DMS114 treated with DMSO at 0.1 percent for 48 hours (cell line): ENCODE data around the gene AXL.

Source experiments
- DNase-seq: peaks from one replicate; lab custom pipeline; 2025; ENCODE audit not compliant: unreplicated experiment; lab: John Stamatoyannopoulos, UW

AXL gene

DNA sequence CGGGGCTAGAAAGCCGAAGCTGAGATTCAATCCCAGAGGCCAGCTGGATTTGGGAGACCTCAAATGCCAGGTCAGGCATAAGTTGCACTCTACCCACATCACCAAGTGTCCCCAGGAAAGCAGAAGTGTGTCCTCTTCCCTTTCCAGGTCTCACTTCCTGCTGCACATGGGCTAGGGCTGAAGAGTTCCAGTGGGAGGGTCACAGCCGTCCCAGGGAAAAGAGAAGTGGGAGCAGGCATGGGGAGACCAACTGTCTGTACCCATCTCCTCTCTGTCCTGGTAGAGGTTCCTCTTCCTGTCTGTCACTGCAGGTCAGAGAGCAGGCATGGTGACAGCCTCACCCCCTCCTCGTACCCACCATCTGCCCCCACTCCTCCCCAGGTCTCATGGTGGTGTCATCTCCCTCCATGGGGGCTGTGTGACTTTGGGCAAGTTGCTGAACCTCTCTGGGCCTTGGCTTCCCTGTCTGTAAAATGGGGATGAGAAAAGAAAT, 14.8 kb downstream of the AXL start:
- no peak for DNase-seq

- DNase-seq = no peak
These were observed 15.6 kb downstream of the AXL start for GRCh38 chr19:41234512-41235168.

GRCh38 chr19:41235480-41235879, 16.5 kb downstream of the AXL start:
- no peak for DNase-seq

- no peak for DNase-seq
These were observed 19.2 kb downstream of the AXL start for GRCh38 chr19:41238244-41238643.

DNA sequence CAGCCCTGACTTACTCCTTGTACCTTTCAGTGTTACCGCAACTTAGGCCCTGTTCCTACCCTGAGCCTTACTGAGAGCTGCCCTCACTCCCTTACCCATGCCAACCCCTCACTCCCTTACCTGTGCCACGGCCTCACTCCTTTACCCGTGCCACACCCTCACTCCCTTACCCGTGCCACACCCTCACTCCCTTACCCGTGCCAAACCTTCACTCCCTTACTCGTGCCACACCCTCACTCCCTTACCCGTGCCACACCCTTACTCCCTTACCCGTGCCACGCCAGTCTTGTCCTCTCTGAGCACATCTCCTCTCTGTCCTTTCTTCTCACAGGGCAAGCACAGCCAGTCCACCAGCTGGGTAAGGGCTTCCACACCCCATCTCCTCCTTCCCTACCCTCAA, 20.3 kb downstream of the AXL start:
- no peak for DNase-seq

- no peak for DNase-seq
These were observed 21.0 kb downstream of the AXL start for GRCh38 chr19:41239961-41240574.

DNA sequence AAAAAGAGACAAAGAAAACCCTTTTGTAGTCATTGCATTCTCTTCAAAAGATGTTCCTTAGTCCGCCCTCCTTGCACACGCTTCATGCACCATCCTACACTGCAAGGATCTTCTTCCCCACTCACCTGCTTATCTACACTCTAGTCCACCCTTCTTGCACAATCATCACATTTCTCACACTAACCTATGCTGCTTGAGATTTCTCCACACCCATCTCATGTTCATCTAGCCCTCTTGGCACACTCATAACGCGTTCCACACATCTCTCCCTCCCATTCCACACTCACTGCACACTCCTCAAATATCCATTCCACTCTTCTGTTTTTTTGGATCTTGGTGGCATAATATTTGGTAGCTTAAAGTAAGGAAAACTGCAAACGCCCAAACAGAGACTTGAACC, 22.8 kb downstream of the AXL start:
- no peak for DNase-seq

DNA sequence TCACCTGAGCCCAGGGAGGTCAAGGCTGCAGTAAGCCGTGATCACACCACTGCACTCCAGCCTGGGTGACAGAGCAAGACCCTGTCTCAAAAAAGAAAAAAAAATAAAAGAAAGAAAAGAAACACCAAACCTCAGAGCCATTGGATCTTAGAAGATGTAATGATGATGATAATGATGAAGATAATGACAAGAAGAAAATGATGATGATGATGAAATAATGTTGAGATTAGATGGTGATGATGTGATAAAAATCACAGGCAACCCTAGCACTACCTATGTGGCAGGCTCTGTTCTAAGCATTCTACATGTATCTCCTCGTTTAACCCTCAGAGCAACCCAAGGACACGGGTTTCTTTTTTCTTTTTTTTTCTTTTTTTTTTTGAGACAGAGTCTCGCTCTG, 25.1 kb downstream of the AXL start:
- no peak for DNase-seq

DNA sequence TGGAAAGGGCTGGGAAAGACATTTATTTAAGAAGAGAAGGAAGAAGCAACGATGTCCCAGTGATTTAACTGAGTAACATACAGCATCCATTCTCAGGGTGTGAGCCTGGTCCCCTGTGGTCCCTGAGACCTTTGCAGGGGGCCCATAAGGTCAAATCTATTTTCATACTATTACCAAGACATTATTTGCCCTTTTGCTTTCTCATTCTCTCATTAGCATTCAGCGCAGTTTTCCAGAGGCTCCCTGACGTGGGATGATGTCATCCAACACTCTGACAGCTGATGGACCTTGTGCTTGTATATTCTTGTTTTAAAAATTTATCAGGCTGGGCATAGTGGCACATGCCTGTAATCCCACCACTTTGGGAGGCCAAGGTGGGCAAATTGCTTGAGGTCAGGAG, 26.8 kb downstream of the AXL start:
- no peak for DNase-seq

GRCh38 chr19:41248895-41249294, 29.9 kb downstream of the AXL start:
- no peak for DNase-seq

DNA sequence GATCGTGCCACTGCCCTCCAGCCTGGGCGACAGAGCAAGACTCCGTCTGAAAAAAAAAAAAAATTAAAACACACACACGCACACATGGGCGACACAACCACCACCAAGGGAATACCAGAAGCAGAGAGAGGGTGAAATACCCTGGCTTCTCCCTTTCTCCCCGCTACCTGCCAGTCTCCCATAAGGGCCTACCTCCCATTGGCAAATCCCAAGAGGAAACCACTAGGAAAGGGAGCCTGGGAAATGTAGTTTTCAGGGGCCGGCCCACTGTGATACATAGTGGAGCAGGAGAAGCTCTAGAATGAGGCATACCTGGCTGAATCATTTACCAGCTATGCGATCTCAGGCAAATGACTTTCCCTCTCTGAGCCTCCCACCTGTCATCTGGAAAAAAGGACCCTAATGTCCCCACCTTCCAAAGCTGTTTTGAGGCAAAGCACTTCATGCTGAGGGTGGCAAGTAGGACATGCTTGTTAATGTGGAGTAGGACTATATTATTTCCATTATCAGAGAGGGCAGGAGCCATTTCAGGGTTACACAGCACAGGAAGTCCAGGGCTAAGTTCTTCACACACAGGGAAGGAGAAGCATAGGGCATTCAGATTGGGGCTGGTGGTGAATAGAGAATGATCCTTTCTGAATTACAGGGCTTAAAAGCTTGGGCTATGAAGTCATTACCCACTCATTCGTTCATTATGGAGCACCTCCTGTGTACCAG, 30.8 kb downstream of the AXL start:
- DNase-seq = no peak

DNA sequence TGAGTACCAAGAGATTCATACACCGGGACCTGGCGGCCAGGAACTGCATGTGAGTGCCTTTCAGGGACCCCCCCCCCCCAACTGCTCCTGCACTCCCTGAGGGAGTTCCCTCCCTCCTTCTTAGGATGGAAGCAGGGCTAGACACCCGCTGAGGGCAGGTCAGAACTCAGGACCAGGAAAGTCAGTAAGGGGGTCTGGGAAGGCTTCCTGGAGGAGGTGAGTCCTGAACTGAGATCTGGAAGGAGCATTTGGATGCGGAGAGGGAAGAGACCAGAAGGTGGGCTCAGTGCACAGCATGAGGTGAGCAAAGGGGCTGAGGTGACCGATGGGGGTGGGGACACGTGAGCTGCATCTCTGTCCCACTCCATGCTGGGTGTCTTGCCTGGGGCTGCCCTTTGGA, 34.6 kb downstream of the AXL start:
- no peak for DNase-seq

- no peak for DNase-seq
These were observed 36.1 kb downstream of the AXL start for GRCh38 chr19:41255171-41255570.

- no peak for DNase-seq
These were observed 42.6 kb downstream of the AXL start for GRCh38 chr19:41261474-41262190.

GRCh38 chr19:41263042-41263849, 44.2 kb downstream of the AXL start:
- no peak for DNase-seq

DNA sequence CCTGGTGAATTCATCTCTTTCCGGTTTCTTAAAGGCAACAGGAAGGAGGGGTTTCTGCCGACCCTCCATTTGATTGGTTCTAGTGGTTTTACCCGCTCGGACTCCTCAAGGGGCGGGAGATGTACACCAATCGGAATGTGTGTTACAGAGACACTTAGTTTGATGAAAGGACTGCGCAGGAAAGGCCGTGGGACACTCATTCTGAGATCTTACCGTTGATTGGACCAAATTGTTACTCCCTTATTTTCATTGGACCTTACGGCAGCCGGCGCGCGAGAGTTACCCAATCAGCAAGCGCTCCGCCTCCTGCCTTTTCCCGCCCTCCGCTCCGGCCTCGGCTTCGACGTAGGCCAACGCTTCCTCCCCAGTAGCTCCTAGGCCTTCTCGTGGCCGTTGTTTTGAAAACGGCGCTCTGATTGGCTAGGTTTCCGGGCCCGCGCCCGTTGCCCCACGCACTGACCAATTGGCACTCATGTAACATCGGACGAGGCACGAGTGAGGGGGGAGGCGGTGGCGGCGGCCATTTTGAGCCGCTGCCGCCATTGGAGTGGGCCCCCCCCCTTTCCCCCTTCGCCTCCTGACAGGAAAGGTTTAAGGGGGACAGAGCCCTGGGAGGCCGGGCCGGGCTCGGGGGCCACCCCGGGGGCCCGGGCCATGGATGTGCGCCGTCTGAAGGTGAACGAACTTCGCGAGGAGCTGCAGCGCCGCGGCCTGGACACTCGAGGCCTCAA, 45.0 kb downstream of the AXL start, which contains the start of gene HNRNPUL1:
TSS of gene HNRNPUL1 (plus strand) at position 523 of the 731 bp plus-strand sequence. CDS start at position 655, 132 bp downstream.
- DNase-seq = peak; percentile 100

DNA sequence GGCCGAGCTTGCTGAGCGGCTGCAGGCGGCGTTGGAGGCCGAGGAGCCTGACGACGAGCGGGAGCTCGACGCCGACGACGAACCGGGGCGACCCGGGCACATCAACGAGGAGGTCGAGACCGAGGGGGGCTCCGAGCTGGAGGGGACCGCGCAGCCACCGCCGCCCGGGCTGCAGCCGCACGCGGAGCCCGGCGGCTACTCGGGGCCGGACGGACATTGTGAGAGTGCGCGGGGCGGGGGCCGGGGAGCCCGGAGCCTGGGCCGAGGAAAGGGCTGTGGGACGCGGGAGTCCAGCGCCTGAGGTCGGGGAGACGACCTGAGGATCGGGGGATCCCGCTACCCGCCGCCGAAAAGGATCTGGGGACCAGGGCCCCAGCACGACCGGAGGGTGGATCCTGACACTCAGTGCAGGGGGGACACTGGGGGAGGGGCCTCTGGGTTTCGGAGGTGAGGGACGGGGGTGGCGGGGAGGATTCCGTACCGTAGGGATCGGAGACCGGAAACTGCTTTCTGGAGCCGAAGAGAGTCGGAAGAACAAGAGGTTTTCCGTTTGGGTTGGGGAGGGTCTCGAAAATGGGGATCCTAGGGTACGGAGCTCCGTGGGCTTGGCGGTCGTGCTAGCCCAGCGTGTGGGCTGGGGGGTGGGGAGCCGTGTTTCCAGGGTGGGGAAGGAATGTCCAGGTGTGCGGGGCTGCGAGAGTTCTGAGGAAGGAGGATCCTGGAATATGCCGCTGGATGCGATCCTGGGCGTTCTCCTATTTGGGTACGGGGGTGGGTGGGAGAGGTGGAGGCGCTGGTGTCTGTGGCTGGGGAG, 45.8 kb downstream of the AXL start:
- DNase-seq = no peak

DNA sequence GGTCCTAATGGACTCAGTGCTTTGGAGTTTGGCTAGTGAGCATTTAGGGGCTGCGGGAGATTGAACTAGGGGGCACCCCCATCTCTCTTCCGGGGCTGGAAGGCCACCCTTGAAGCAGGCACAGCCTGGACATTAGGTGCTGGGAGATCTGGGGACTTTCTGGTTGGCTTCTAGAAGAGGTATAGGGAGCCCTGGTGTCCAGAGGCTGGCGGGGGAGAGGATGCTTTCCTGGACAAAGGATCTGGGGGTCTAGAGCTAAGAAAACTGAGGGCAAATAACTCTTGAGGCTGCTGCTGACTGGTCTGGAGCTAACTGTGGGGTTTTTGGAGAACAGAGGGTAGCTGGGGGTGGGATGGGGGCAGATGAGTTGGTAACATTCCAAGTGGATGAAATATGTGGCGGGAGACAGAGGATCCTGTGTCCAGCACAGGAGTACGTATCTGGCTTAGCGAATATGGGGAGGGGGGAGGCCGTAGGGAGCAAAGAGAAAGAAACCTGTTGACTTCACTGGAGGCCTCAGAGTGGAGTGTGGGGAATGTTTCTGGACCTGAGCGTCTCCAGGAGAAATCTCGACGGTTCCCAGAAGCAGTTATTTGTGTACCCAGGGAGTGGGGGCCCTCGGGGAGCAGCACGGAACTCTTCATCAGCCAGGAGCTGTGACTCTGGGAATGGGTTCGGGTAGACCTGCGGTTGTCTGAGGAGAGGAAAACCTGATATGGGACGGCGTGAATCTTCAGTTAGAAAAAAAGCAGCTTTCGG, 46.6 kb downstream of the AXL start:
- no peak for DNase-seq
